Heart left ventricle (tissue), 16 donors: ENCODE data around the gene ADO. TPM values are rescaled to one million over a fixed set of nuclear protein-coding genes. Genes with fewer than 3 reads are reported as not detected.

Experiments
- ATAC-seq, 4 donors: fragments of 200-7000 bp; cut with Tn5 transposase; one replicate each; pipeline ENCODE4 v1.9.1; 2020 to 2022; ENCODE audit warnings: moderate library complexity in 4 of 4, mild to moderate bottlenecking in 3 of 4, moderate number of reproducible peaks in 1 of 4
- DNase-seq, 5 donors: peaks; one replicate each; pipeline ENCODE4 v3.0.0-alpha.2; 2020
- H3K27ac ChIP-seq, 12 donors: fragments of 200-600 bp; sonication (generic) in 4 of 12; one replicate each; pipeline versions ENCODE4 v1.5.0 to v1.8.0; 2016 to 2022; ENCODE audit warnings: mild to moderate bottlenecking in 2 of 12
- H3K27me3 ChIP-seq, 9 donors: fragments of 200-600 bp; sonication (generic) in 2 of 9; one replicate each; pipeline versions ENCODE4 v1.5.1 to v1.8.0; 2016 to 2022; ENCODE audit warnings: mild to moderate bottlenecking in 3 of 9
- H3K36me3 ChIP-seq, 9 donors: fragments of 200-600 bp; sonication (generic) in 2 of 9; one replicate each; pipeline versions ENCODE4 v1.5.0 to v1.8.0; 2018 to 2022; ENCODE audit warnings: mild to moderate bottlenecking in 2 of 9
- H3K4me1 ChIP-seq, 12 donors: fragments of 200-600 bp; sonication (generic) in 4 of 12; one replicate each; pipeline versions ENCODE4 v1.5.0 to v1.8.0; 2016 to 2022; ENCODE audit warnings: mild to moderate bottlenecking in 3 of 12
- H3K4me3 ChIP-seq, 12 donors: fragments of 200-600 bp; sonication (generic) in 4 of 12; one replicate each; pipeline versions ENCODE4 v1.5.0 to v1.8.0; 2017 to 2022; ENCODE audit warnings: mild to moderate bottlenecking in 9 of 12, moderate library complexity in 4 of 12
- H3K9me3 ChIP-seq, 12 donors: fragments of 200-600 bp; sonication (generic) in 4 of 12; one replicate each; pipeline versions ENCODE4 v1.5.0 to v1.8.0; 2016 to 2022; ENCODE audit warnings: mild to moderate bottlenecking in 1 of 12
- CTCF ChIP-seq, 12 donors: fragments of 200-600 bp; sonication (generic) in 4 of 12; IDR thresholded peaks; one replicate each; pipeline versions ENCODE4 v1.5.0 to v1.8.0; 2018 to 2022; ENCODE audit warnings: antibody characterized with exemption in 12 of 12, mild to moderate bottlenecking in 5 of 12
- POLR2A ChIP-seq, 2 donors: fragments of 450-650 bp; IDR thresholded peaks; one replicate each; pipeline ENCODE4 v1.6.1; 2017; ENCODE audit warnings: antibody characterized with exemption in 2 of 2, mild to moderate bottlenecking in 2 of 2, moderate library complexity in 2 of 2
- WGBS, 4 donors: extraction: QIAGEN DNeasy Blood & Tissue Kit in 2 of 4; methylation state at CpG; one replicate each; pipeline versions ENCODE4 v1.1.5 to v1.1.7; 2013 to 2018; 5-methylcytosine and 5-hydroxymethylcytosine counted together
- intact Hi-C, 10 donors: fragments of 100-400 bp; cut with DNase I; formaldehyde crosslinking; loops; one replicate each; pipeline versions ENCODE4 v1.11.1 to v1.14.2; 2022
- polyA plus RNA-seq, 2 donors: library from polyadenylated mRNA; stranded (reverse); fragments of 200-250 nt; gene quantifications; one replicate each; pipeline ENCODE4 v1.2.3, GENCODE V29; 2013
- total RNA-seq, 9 donors: library from RNA; depleted of rRNA in 2 of 9; stranded (reverse); fragments of >200 nt in 2 of 9; fragmentation: NEBNext Ultra II Directional in 3 of 9; extraction: Animal tissue kit (Norgen Biotek cat#: 25700) in 3 of 9; gene quantifications; one replicate each; pipeline versions ENCODE4 v1.1.0 to v1.2.4, GENCODE V29; 2016 to 2023
- donor health status: ischemic (EF 13 %, LVEDD 7.1; RV severe dilation, severe dysfunction).
- donor health status: healthy with polysubstance abuse.
- donor health status: DM: no; HTN: yes; CAD: no.
- donor health status: DM: no; HTN: no; CAD: no.
- donor health status: ischemic (EF 25% LVEDD 6.9; RV normal size, moderate dysfunction).
- donor health status: ischemic (EF 25% LVEDD 5.7; RV mildly dilated, moderate dysfunction).
- donor health status: healthy.
- donor health status: DM: yes; HTN: yes; CAD: no.
- donor health status: ischemic (EF 35%, LVEDD 5.7; RV mildly dilated, moderate dysfunction).
- donor health status: nonischemic (EF 11% LVEDD 7.7; RV severe dilation, severe dysfunction).
- donor health status: DM: yes; HTN: yes; CAD: no.
- donor health status: PGD.
- donor health status: ischemic (EF 29% LVEDD 5.4; RV normal size, mild dysfunction).
- donor health status: nonischemic (EF 23%, LVEDD 6.1; RV moderate dilation, normal function).

Gene ADO
- total and polyA plus RNA-seq, 11 donors, result 7.6 to 35.5 (median 19.7) TPM

DNA sequence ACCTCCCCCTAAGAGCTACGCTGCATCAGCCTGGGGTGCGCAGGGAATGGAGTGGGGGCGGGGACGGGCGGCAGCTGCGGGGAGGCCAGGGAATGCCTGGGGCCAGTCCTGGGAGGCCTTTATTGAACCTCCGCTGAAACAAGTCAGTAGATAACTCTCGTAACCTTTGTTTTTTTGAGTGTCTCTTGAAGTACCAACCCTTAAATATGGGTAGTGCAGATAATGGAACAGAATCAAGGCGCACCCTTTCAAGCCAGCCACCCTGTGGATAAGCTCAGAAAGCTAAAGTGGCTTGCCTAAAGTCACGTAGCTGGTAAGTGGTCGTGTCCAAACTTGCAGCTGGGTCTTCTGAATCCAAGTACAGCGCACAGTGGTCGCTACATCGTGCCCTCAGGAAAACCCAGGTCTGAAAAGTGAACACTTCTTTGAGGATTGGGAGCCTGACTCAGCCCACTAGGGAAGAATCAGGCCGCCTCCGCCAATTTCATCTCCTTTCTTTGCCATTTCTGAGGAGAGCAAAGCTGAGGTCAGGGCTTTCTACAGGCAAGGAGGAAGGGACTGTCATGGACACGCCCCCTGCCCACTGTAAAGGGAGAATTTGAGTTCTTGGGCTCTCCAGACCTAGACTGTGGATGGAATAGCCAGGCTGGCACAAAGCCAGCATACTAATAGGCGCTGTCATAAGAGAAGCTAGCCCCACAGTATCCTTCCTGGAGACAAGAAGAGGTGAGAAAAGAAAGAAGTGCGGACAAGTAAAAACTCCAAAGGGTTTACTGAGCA lies 14.8 kb downstream of the ADO start:
- Histone ChIP-seq H3K4me1 (peaks cover 0 to 48% (median 28%) of the 10 kb centered on the region in 12 donors), H3K36me3 (no peaks in the 10 kb centered on the region), H3K4me3 (peak overlapping the region in 8 of 12 donors; percentile 5 to 88 (median 78)), H3K9me3 (no peaks in the 10 kb centered on the region), H3K27ac (no peak overlapping the region), H3K27me3 (peaks cover 0 to 45% (median 17%) of the 10 kb centered on the region in 9 donors)
- ATAC-seq (no peak), DNase-seq (no peak)
- no peak for TF ChIP-seq POLR2A (IDR thresholded peaks at IDR 0.05)
- no peak for TF ChIP-seq CTCF (IDR thresholded peaks at IDR 0.05)
- intact Hi-C loops, result loop anchor here (2.0 to 10.0 kb wide), 12 partner anchors 125 to 382 kb away; partner anchors contain the start of gene NRBF2 (in 5 of the 10)
- 35 to 38% (median 36%) methylated on average over 19 of the region's 19 CpGs for WGBS, 4 donors

GRCh38 chr10:62820586-62820985 lies 16.1 kb downstream of the ADO start:
- ATAC-seq (no peak), DNase-seq (no peak)
- peaks cover 0 to 33% (median 11%) of the 10 kb centered on the region in 9 donors for H3K27me3 ChIP-seq
- no peaks in the 10 kb centered on the region for H3K9me3 ChIP-seq
- H3K27ac ChIP-seq, result no peak overlapping the region
- TF ChIP-seq CTCF (IDR thresholded peaks at IDR 0.05) (no peak), POLR2A (IDR thresholded peaks at IDR 0.05) (no peak)
- no peak overlapping the region for H3K4me3 ChIP-seq
- intact Hi-C loops, result loop anchor here in 3 of 10 donors (5.0 to 10.0 kb wide), 4 partner anchors 223 to 264 kb away; no protein-coding TSS in a partner anchor
- no peaks in the 10 kb centered on the region for H3K36me3 ChIP-seq
- WGBS, 4 donors, result 64 to 82% (median 68%) methylated on average over 5 of the region's 5 CpGs
- H3K4me1 ChIP-seq, result peaks cover 0 to 36% (median 22%) of the 10 kb centered on the region in 12 donors

- intact Hi-C loops, result loop anchor here in 3 of 10 donors (10.0 kb wide), 3 partner anchors 231 to 259 kb away; no protein-coding TSS in a partner anchor
- WGBS, 4 donors, result 88 to 94% (median 92%) methylated on average over 1 of the region's 1 CpG
These were observed 21.8 kb downstream of the ADO start for GRCh38 chr10:62826273-62826672.

More at GRCh38 chr10:62826273-62826672, 21.8 kb downstream of the ADO start:
- peaks cover 0 to 12% (median 0%) of the 10 kb centered on the region in 12 donors for H3K4me1 ChIP-seq
- no peak overlapping the region for H3K4me3 ChIP-seq
- ATAC-seq (no peak), DNase-seq (no peak)
- no peak overlapping the region for H3K27ac ChIP-seq
- H3K36me3 ChIP-seq, result no peaks in the 10 kb centered on the region
- no peaks in the 10 kb centered on the region for H3K27me3 ChIP-seq
- no peak for TF ChIP-seq CTCF (IDR thresholded peaks at IDR 0.05)
- TF ChIP-seq POLR2A (IDR thresholded peaks at IDR 0.05), result no peak
- no peaks in the 10 kb centered on the region for H3K9me3 ChIP-seq
